ENCODE data around the gene AMOTL1. TPM values are rescaled to one million over a fixed set of nuclear protein-coding genes. Genes with fewer than 3 reads are reported as not detected.
"Not testable (repeated sequence)": the region's sequence is repeated elsewhere in the genome, so short reads cannot be mapped to it uniquely, and the experiment has no call there.

AMOTL1 gene
- total and polyA plus RNA-seq, 5 donors from 2014 or later, result 0.20 to 0.67 (median 0.40) TPM; not detected in 1

DNA sequence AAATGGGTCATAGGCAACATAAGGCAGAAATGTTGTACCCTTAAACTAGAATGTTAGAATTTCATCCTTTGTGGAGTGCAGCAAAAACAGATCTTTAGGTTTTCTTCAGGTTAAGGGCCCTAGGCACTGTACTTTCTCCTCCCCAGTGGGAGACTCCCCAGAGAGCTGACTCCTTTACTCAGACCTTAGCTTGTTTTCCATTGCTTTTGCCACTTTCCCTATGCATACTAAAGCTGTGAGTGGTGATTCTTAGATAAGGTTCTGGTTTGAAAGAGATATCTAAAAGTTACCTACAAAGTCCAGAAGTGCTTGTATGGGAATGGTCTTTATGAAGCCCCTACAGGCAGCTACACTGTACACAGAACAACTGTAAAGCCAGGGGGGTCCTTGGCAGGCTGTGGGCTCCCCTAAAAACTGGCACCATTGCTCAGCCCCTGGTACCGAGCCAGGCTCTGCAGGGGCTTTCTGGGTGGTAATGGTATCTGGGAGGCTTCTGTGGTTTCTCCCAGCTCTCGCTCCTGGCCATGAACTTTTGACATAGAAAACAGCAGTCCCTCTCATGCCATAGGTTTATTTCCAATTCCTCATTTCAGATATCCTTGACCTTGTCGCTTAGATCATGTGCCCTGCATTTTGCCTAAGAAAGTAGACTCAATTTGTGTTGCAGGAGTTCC lies 23.2 kb downstream of the AMOTL1 start:
- Mint-ChIP-seq H3K4me3 (no peak overlapping the region), H3K27ac (no peak overlapping the region), H3K4me1 (no peaks in the 10 kb centered on the region), H3K9me3 (peaks cover 0 to 2% (median 0%) of the 10 kb centered on the region in 7 donors), H3K27me3 (peaks cover 10% of the 10 kb centered on the region), H3K36me3 (no peaks in the 10 kb centered on the region)
- ATAC-seq (ENCODE audit: low read depth in 2 of 2) (no peak), DNase-seq (no peak)
- Histone ChIP-seq H3K27ac (ENCODE audit: insufficient read depth, low read length, poor library complexity, severe bottlenecking) (no peak overlapping the region), H3K27me3 (ENCODE audit: control insufficient read depth, insufficient read depth, low read length) (peaks cover 9% of the 10 kb centered on the region), H3K4me3 (ENCODE audit: low read depth, low read length) (no peak overlapping the region), H3K4me1 (ENCODE audit: control insufficient read depth, insufficient read depth, low read length, poor library complexity, severe bottlenecking) (no peaks in the 10 kb centered on the region), H3K36me3 (ENCODE audit: control insufficient read depth, insufficient read depth, low read length) (no peaks in the 10 kb centered on the region), H3K9me3 (ENCODE audit: control insufficient read depth in 2 of 2, low read length in 2 of 2) (no peaks in the 10 kb centered on the region)

DNA sequence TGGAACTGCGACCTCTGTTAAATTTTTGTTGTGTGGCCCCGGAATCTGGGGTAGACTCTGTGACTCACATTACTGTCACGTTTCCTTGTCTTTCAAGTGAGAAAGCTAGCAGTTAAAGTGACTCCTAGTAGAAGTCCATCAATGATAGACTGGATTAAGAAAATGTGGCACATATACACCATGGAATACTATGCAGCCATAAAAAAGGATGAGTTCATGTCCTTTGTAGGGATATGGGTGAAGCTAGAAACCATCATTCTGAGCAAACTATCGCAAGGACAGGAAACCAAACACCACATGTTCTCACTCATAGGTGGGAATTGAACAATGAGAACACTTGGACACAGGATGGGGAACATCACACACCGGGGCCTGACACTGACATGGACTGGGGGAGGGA lies 23.8 kb downstream of the AMOTL1 start:
- not testable (repeated sequence) for DNase-seq; H3K36me3 ChIP-seq (ENCODE audit: control insufficient read depth, insufficient read depth, low read length); H3K9me3 Mint-ChIP-seq; H3K4me1 Mint-ChIP-seq; H3K27ac ChIP-seq (ENCODE audit: insufficient read depth, low read length, poor library complexity, severe bottlenecking); H3K27ac Mint-ChIP-seq; H3K36me3 Mint-ChIP-seq; H3K4me3 ChIP-seq (ENCODE audit: low read depth, low read length); H3K4me3 Mint-ChIP-seq; H3K9me3 ChIP-seq (ENCODE audit: control insufficient read depth in 2 of 2, low read length in 2 of 2); H3K4me1 ChIP-seq (ENCODE audit: control insufficient read depth, insufficient read depth, low read length, poor library complexity, severe bottlenecking); ATAC-seq (ENCODE audit: low read depth in 2 of 2)
- H3K27me3 Mint-ChIP-seq, result peaks cover 10% of the 10 kb centered on the region
- H3K27me3 ChIP-seq (ENCODE audit: control insufficient read depth, insufficient read depth, low read length), result peaks cover 14% of the 10 kb centered on the region

DNA sequence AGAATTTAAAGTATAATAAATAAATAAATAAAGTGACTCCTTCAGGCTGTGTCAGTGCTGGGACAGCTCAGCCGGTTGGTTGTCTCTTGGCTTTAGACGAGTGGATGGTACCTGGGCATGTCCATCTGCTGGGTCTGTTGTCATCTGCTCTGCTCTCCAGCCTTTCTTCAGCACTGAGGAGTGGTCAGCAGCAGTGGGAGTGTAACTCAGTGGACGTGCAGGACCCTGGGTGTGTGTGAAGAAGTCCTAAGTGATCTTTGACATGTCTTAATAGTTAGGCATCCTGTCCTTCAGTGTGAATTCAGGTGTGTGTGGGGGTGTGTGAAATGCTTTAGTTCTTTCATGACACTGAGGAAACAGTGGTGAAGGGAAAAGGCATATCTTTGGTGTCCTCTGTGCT lies 24.3 kb downstream of the AMOTL1 start:
- H3K9me3 ChIP-seq (ENCODE audit: control insufficient read depth in 2 of 2, low read length in 2 of 2), result no peaks in the 10 kb centered on the region
- H3K36me3 ChIP-seq (ENCODE audit: control insufficient read depth, insufficient read depth, low read length), result no peaks in the 10 kb centered on the region
- ATAC-seq (ENCODE audit: low read depth in 2 of 2), result no peak
- H3K27me3 Mint-ChIP-seq, result peaks cover 10% of the 10 kb centered on the region
- no peak overlapping the region for H3K27ac ChIP-seq (ENCODE audit: insufficient read depth, low read length, poor library complexity, severe bottlenecking)
- no peaks in the 10 kb centered on the region for H3K4me1 ChIP-seq (ENCODE audit: control insufficient read depth, insufficient read depth, low read length, poor library complexity, severe bottlenecking)
- no peak for DNase-seq
- H3K4me3 ChIP-seq (ENCODE audit: low read depth, low read length), result no peak overlapping the region
- no peaks in the 10 kb centered on the region for H3K4me1 Mint-ChIP-seq
- H3K9me3 Mint-ChIP-seq, result no peaks in the 10 kb centered on the region
- no peak overlapping the region for H3K4me3 Mint-ChIP-seq
- H3K36me3 Mint-ChIP-seq, result no peaks in the 10 kb centered on the region
- peaks cover 15% of the 10 kb centered on the region for H3K27me3 ChIP-seq (ENCODE audit: control insufficient read depth, insufficient read depth, low read length)
- no peak overlapping the region for H3K27ac Mint-ChIP-seq

DNA sequence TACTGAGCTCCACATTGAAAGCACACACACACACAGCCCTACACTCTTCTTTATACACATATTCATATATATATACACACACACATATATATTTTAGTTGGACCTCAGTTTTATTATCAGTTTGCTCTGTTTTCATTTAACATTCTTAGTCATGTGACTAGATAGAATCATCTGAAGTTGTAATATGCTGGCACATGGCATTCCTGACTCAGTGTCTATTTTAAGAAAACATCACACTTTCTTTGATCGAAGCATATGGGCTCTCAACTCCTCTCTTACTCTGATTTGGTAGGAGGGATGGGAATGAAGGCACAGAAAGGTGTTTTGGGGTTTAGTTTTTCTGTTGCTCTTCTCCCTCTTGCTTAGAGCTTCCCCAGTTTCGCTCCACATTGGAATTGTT lies 24.8 kb downstream of the AMOTL1 start:
- Histone ChIP-seq H3K4me3 (ENCODE audit: low read depth, low read length) (no peak overlapping the region), H3K9me3 (ENCODE audit: control insufficient read depth in 2 of 2, low read length in 2 of 2) (no peaks in the 10 kb centered on the region), H3K36me3 (ENCODE audit: control insufficient read depth, insufficient read depth, low read length) (no peaks in the 10 kb centered on the region), H3K27ac (ENCODE audit: insufficient read depth, low read length, poor library complexity, severe bottlenecking) (no peak overlapping the region), H3K27me3 (ENCODE audit: control insufficient read depth, insufficient read depth, low read length) (peaks cover 15% of the 10 kb centered on the region), H3K4me1 (ENCODE audit: control insufficient read depth, insufficient read depth, low read length, poor library complexity, severe bottlenecking) (no peaks in the 10 kb centered on the region)
- Mint-ChIP-seq H3K4me1 (no peaks in the 10 kb centered on the region), H3K36me3 (no peaks in the 10 kb centered on the region), H3K27ac (no peak overlapping the region), H3K4me3 (no peak overlapping the region), H3K27me3 (peaks cover 10% of the 10 kb centered on the region), H3K9me3 (no peaks in the 10 kb centered on the region)
- no peak for ATAC-seq (ENCODE audit: low read depth in 2 of 2)
- no peak for DNase-seq

DNA sequence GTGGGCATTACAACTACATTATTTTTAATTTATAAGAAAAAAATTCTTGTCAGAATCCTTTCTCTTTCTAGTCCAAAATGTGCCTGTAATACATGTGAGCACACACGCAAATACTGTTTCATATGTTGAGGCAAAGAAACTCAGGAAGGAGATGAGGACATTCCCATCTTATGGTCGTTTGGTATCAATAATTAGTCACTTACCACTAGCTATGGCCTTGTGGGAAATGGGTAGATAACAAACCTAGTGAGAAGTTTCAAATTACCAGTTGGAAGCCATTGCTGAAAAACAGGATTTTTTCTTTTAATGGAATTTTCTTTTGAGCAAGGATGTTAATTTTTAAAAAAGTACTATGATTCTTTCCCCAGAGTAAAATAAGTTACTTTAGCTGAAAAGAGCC lies 25.7 kb downstream of the AMOTL1 start:
- Mint-ChIP-seq H3K9me3 (no peaks in the 10 kb centered on the region), H3K4me1 (no peaks in the 10 kb centered on the region), H3K27ac (no peak overlapping the region), H3K4me3 (no peak overlapping the region), H3K27me3 (peaks cover 6% of the 10 kb centered on the region), H3K36me3 (no peaks in the 10 kb centered on the region)
- Histone ChIP-seq H3K4me3 (ENCODE audit: low read depth, low read length) (no peak overlapping the region), H3K4me1 (ENCODE audit: control insufficient read depth, insufficient read depth, low read length, poor library complexity, severe bottlenecking) (no peaks in the 10 kb centered on the region), H3K27me3 (ENCODE audit: control insufficient read depth, insufficient read depth, low read length) (peaks cover 15% of the 10 kb centered on the region), H3K27ac (ENCODE audit: insufficient read depth, low read length, poor library complexity, severe bottlenecking) (no peak overlapping the region), H3K36me3 (ENCODE audit: control insufficient read depth, insufficient read depth, low read length) (no peaks in the 10 kb centered on the region), H3K9me3 (ENCODE audit: control insufficient read depth in 2 of 2, low read length in 2 of 2) (no peaks in the 10 kb centered on the region)
- no peak for ATAC-seq (ENCODE audit: low read depth in 2 of 2)
- DNase-seq, result no peak

DNA sequence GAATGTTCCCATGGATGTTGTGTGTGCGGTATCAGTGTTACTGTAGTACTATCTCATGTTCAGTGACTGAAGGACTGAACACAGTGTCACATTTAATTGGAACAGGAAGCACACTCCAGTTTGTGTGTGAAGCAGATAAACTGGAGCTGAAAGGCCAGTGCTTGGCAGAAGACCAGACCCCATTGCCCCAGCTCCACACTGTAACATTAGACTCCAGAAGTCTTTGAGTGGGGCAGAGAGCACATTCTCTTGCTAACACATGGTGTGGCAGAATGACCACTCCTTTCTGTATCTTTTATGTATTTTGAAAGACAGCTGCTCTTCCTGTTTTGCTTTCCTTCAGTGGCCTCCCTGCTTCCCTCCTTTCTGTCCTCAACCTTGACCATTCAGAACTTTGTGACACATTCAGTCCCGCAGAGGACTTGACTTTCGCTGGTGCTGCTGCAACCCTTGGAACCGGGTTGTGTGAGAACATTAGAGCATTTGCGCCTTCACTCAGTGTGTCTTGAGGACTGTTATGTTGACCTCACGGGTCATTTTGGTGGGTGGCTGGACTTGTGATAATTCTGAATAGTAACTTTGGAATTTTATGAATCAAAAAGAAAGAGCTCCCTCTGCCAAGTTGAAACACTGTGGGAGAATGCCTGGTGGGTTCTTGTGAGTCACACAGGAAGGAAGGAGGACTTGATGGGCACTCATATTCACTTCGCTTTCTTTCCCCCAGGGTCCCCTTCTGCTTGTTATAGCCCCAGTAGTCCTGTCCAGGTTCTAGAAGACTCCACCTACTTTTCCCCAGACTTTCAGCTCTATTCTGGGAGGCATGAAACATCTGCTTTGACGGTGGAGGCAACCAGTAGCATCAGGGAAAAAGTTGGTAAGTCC lies 26.4 kb downstream of the AMOTL1 start:
- Histone ChIP-seq H3K4me1 (ENCODE audit: control insufficient read depth, insufficient read depth, low read length, poor library complexity, severe bottlenecking) (no peaks in the 10 kb centered on the region), H3K27ac (ENCODE audit: insufficient read depth, low read length, poor library complexity, severe bottlenecking) (no peak overlapping the region), H3K4me3 (ENCODE audit: low read depth, low read length) (no peak overlapping the region), H3K27me3 (ENCODE audit: control insufficient read depth, insufficient read depth, low read length) (peaks cover 15% of the 10 kb centered on the region), H3K36me3 (ENCODE audit: control insufficient read depth, insufficient read depth, low read length) (no peaks in the 10 kb centered on the region), H3K9me3 (ENCODE audit: control insufficient read depth in 2 of 2, low read length in 2 of 2) (no peaks in the 10 kb centered on the region)
- Mint-ChIP-seq H3K4me1 (no peaks in the 10 kb centered on the region), H3K4me3 (no peak overlapping the region), H3K27me3 (peaks cover 5% of the 10 kb centered on the region), H3K27ac (no peak overlapping the region), H3K9me3 (no peaks in the 10 kb centered on the region), H3K36me3 (no peaks in the 10 kb centered on the region)
- no peak for DNase-seq
- ATAC-seq (ENCODE audit: low read depth in 2 of 2), result no peak

DNA sequence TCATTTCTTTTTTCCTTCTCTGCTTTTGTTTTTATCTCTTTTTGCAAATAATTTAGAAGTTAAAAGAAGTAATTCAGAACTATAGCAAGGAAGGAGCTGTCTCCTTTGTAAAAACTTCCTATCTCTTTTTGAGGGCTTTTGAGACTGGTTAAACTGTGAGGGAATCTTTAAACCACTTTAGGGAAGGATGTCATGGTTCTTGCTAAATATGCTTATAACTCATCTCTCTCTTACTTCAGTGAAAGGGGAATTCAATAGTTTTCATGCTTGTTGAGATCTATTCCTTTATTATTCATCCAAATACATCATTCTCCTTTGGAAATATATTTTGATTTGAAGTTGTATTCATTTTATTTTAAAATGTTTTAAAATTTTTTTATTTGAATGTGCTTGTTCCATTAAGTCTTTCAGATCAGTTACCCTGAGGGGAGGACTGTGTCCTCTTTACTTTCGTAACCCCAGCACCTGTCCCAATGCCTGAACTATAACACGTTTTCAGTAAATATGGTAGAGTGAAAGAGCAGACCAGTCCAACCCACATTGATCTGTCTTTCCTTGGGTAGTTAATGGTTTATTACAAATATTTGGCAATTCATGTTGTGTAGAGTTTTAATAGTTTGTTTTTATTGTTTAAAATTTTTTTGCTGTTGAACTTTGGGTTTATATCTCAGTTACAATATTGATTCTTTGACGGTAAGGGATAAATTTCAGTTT lies 27.5 kb downstream of the AMOTL1 start:
- Histone ChIP-seq H3K4me3 (ENCODE audit: low read depth, low read length) (no peak overlapping the region), H3K27me3 (ENCODE audit: control insufficient read depth, insufficient read depth, low read length) (peaks cover 13% of the 10 kb centered on the region), H3K4me1 (ENCODE audit: control insufficient read depth, insufficient read depth, low read length, poor library complexity, severe bottlenecking) (no peaks in the 10 kb centered on the region), H3K9me3 (ENCODE audit: control insufficient read depth in 2 of 2, low read length in 2 of 2) (no peaks in the 10 kb centered on the region), H3K36me3 (ENCODE audit: control insufficient read depth, insufficient read depth, low read length) (no peaks in the 10 kb centered on the region), H3K27ac (ENCODE audit: insufficient read depth, low read length, poor library complexity, severe bottlenecking) (no peak overlapping the region)
- ATAC-seq (ENCODE audit: low read depth in 2 of 2) (no peak), DNase-seq (no peak)
- H3K27ac Mint-ChIP-seq, result no peak overlapping the region
- H3K9me3 Mint-ChIP-seq, result no peaks in the 10 kb centered on the region
- H3K4me3 Mint-ChIP-seq, result no peak overlapping the region
- peaks cover 5% of the 10 kb centered on the region for H3K27me3 Mint-ChIP-seq
- H3K36me3 Mint-ChIP-seq, result no peaks in the 10 kb centered on the region
- H3K4me1 Mint-ChIP-seq, result no peaks in the 10 kb centered on the region

All from CD4-positive, CD25-positive, alpha-beta regulatory T cell (primary cell).